ENCODE measurements around the gene SERPING1. TPM values are rescaled to one million over a fixed set of nuclear protein-coding genes. Genes with fewer than 3 reads are reported as not detected.

Gene SERPING1
- polyA plus RNA-seq, 1 of the 3 experiments (the other 2 are of a cell fraction), result 4.5 TPM

DNA sequence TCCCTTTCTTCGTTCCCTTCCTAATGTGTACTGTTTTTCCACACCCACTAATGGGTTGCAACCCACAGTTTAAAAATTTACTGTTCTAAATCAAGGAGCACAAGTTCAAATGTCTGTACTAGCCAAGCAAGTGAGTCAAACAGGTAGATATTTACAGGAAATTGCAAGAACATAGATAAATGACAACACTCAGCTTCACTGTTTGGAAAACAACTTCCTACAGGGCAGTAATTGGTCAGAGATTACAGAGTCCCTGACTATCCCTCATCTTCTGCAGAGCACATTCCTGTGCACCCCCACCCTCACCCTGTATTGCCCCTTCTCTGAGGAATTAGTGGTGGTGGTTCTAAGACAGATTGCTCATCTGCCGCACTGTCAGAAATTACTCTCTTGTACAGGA is 1.9 kb downstream of the SERPING1 start:
- no peak overlapping the region for H3K27ac ChIP-seq (ENCODE audit: low read depth in 2 of 2, low read length in 1 of 2)
- H3K9me3 ChIP-seq, result no peaks in the 10 kb centered on the region
- no peak overlapping the region for H3K9ac ChIP-seq
- CTCF ChIA-PET, result interaction anchor here (1.0 to 6.2 kb wide), 6 partner anchors 21 to 256 kb away, joined by 3 to 39 read pairs (median 6); partner anchors contain the start of gene UBE2L6
- TF ChIP-seq SMC3 (IDR thresholded peaks at IDR 0.05; ENCODE audit: low read depth, low read length), result no peak
- TF ChIP-seq SIN3A (IDR thresholded peaks at IDR 0.05; ENCODE audit: borderline replicate concordance, low read depth, low read length), result no peak
- no peak for TF ChIP-seq POLR2AphosphoS5 (IDR thresholded peaks at IDR 0.05; ENCODE audit: low read depth, low read length)
- TF ChIP-seq FOXM1 (IDR thresholded peaks at IDR 0.05; ENCODE audit: low read depth), result no peak
- no peak for TF ChIP-seq NFIC (IDR thresholded peaks at IDR 0.05; ENCODE audit: borderline replicate concordance)
- no peak for TF ChIP-seq CHD2 (IDR thresholded peaks at IDR 0.05; ENCODE audit: low read length, partially characterized antibody)
- TF ChIP-seq, protein P1, sequence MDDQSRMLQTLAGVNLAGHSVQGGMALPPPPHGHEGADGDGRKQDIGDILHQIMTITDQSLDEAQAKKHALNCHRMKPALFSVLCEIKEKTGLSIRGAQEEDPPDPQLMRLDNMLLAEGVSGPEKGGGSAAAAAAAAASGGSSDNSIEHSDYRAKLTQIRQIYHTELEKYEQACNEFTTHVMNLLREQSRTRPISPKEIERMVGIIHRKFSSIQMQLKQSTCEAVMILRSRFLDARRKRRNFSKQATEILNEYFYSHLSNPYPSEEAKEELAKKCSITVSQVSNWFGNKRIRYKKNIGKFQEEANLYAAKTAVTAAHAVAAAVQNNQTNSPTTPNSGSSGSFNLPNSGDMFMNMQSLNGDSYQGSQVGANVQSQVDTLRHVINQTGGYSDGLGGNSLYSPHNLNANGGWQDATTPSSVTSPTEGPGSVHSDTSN (IDR thresholded peaks at IDR 0.05), result no peak
- TF ChIP-seq MXI1 (IDR thresholded peaks at IDR 0.05; ENCODE audit: low read depth, low read length), result no peak
- no peak for TF ChIP-seq MEF2A (IDR thresholded peaks at IDR 0.05; ENCODE audit: borderline replicate concordance, low read depth)
- no peak for TF ChIP-seq FOSL2 (IDR thresholded peaks at IDR 0.05; ENCODE audit: borderline replicate concordance, low read depth)
- TF ChIP-seq, protein P2, sequence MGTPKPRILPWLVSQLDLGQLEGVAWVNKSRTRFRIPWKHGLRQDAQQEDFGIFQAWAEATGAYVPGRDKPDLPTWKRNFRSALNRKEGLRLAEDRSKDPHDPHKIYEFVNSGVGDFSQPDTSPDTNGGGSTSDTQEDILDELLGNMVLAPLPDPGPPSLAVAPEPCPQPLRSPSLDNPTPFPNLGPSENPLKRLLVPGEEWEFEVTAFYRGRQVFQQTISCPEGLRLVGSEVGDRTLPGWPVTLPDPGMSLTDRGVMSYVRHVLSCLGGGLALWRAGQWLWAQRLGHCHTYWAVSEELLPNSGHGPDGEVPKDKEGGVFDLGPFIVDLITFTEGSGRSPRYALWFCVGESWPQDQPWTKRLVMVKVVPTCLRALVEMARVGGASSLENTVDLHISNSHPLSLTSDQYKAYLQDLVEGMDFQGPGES (IDR thresholded peaks at IDR 0.05; ENCODE audit: low read depth, low read length), result no peak
- TF ChIP-seq, protein P3, sequence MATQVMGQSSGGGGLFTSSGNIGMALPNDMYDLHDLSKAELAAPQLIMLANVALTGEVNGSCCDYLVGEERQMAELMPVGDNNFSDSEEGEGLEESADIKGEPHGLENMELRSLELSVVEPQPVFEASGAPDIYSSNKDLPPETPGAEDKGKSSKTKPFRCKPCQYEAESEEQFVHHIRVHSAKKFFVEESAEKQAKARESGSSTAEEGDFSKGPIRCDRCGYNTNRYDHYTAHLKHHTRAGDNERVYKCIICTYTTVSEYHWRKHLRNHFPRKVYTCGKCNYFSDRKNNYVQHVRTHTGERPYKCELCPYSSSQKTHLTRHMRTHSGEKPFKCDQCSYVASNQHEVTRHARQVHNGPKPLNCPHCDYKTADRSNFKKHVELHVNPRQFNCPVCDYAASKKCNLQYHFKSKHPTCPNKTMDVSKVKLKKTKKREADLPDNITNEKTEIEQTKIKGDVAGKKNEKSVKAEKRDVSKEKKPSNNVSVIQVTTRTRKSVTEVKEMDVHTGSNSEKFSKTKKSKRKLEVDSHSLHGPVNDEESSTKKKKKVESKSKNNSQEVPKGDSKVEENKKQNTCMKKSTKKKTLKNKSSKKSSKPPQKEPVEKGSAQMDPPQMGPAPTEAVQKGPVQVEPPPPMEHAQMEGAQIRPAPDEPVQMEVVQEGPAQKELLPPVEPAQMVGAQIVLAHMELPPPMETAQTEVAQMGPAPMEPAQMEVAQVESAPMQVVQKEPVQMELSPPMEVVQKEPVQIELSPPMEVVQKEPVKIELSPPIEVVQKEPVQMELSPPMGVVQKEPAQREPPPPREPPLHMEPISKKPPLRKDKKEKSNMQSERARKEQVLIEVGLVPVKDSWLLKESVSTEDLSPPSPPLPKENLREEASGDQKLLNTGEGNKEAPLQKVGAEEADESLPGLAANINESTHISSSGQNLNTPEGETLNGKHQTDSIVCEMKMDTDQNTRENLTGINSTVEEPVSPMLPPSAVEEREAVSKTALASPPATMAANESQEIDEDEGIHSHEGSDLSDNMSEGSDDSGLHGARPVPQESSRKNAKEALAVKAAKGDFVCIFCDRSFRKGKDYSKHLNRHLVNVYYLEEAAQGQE (IDR thresholded peaks at IDR 0.05; ENCODE audit: low read depth, low read length), result no peak
- TF ChIP-seq, protein P4, sequence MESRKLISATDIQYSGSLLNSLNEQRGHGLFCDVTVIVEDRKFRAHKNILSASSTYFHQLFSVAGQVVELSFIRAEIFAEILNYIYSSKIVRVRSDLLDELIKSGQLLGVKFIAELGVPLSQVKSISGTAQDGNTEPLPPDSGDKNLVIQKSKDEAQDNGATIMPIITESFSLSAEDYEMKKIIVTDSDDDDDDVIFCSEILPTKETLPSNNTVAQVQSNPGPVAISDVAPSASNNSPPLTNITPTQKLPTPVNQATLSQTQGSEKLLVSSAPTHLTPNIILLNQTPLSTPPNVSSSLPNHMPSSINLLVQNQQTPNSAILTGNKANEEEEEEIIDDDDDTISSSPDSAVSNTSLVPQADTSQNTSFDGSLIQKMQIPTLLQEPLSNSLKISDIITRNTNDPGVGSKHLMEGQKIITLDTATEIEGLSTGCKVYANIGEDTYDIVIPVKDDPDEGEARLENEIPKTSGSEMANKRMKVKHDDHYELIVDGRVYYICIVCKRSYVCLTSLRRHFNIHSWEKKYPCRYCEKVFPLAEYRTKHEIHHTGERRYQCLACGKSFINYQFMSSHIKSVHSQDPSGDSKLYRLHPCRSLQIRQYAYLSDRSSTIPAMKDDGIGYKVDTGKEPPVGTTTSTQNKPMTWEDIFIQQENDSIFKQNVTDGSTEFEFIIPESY (IDR thresholded peaks at IDR 0.05; ENCODE audit: borderline replicate concordance, low read depth), result no peak
- no peak for TF ChIP-seq TEAD4 (IDR thresholded peaks at IDR 0.05; ENCODE audit: borderline replicate concordance, insufficient read depth)
- TF ChIP-seq, protein P5, sequence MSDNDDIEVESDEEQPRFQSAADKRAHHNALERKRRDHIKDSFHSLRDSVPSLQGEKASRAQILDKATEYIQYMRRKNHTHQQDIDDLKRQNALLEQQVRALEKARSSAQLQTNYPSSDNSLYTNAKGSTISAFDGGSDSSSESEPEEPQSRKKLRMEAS (IDR thresholded peaks at IDR 0.05; ENCODE audit: low read depth), result no peak
- TF ChIP-seq NRF1 (IDR thresholded peaks at IDR 0.05; ENCODE audit: low read depth, low read length), result no peak
- TF ChIP-seq YY1 (IDR thresholded peaks at IDR 0.05; ENCODE audit: low read depth), result no peak
- H3K4me3 ChIP-seq (ENCODE audit: low read depth in 2 of 2, low read length in 1 of 2), result no peak overlapping the region
- H3K4me1 ChIP-seq (ENCODE audit: control insufficient read depth in 1 of 2, insufficient read depth in 2 of 2, low read depth in 1 of 2, low read length in 1 of 2), result peaks cover 0 to 11% of the 10 kb centered on the region in 2 experiments; a peak in 1 of 4 replicates
- DNase-seq, result no peak
- no peaks in the 10 kb centered on the region for H3K36me3 ChIP-seq (replicated peaks in 1 of 2; ENCODE audit: control insufficient read depth in 1 of 2, insufficient read depth in 2 of 2, low read length in 1 of 2)
- H2AFZ ChIP-seq (ENCODE audit: low read depth), result no peak overlapping the region
- no peaks in the 10 kb centered on the region for H3K9me2 ChIP-seq
- no peak overlapping the region; the same call in 1 of the 2 replicates for H3K4me2 ChIP-seq
- H3K79me2 ChIP-seq (ENCODE audit: insufficient read depth), result no peaks in the 10 kb centered on the region
- 0 out of 2 replicates have a peak, but pooled peaks cover 8% of the 10 kb centered on the region for H3K27me3 ChIP-seq (ENCODE audit: insufficient read depth)
- WGBS (ENCODE audit: low lambda C conversion rate), result 46% methylated on average over 2 of the region's 2 CpGs
- H3F3A ChIP-seq (replicated peaks; ENCODE audit: insufficient read depth), result no peaks in the 10 kb centered on the region
- POLR2A ChIA-PET, result no interaction called here
- H4K20me1 ChIP-seq (ENCODE audit: insufficient read depth), result no peaks in the 10 kb centered on the region
